ENCODE data around the gene ARHGAP36. TPM values are rescaled to one million over a fixed set of nuclear protein-coding genes. Genes with fewer than 3 reads are reported as not detected.
A peak's percentile ranks its signal among the peaks of the same experiment; 100 is the strongest.

Gene ARHGAP36
- total and polyA plus RNA-seq, 2 of the 8 experiments (the other 6 are each of a cell fraction or from before 2014, with no cell fraction given): 0.32 to 0.38 TPM

DNA sequence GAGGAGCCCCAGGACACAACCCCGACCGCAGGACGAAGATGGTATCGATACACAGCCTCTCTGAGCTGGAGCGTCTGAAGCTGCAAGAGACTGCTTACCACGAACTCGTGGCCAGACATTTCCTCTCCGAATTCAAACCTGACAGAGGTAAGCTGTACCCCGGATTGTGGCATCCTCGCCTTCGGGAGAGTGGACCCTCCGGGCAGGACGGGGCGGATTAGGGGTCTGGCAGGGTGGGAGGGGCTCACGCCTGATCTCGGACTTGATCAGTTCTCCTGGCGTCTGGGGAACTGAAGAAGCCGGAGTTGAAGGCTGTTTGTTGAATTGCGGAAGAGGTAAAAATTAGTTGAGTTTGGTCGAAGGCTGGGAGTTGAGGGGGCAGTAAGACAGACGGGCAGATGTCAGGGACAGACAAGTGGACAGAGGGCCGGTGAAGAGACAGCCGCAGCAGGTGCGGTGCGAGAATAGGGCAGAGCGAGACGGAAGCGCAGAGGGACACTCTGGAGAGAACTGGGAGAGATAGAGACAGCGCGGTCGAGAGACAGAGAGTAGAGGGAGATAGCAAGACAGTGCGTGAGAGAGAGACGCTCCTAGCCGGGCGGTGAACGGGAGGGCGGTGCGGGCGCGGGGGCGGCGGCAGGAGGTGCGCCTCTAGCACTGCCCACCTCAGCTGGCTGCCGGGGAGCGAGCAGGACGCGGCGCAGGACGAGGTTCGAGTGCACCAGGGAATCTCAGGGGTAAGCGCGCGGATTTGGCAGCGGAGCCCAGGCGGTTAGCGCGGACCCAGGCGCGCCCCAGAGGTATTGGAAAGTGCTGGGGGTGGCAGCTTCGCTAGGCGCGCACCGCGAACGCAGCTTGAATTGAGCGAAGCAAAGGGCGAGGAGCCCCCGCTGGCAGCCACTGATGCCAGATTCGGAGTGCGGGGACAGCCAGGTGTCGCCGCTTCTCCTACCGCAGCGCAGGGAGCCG, 23.9 kb downstream of the ARHGAP36 start:
- H3K4me1 ChIP-seq (replicated peaks in 1 of 4; ENCODE audit: control insufficient read depth in 3 of 4, insufficient read depth in 4 of 4, low read length in 3 of 4): peaks cover 0 to 9% (median 4%) of the 10 kb centered on the region in 4 experiments; a peak in 4 of 7 replicates
- peak; percentile 79 for FAIRE-seq
- H2BK5ac ChIP-seq (ENCODE audit: low read depth, low read length): no peak overlapping the region

More for the DNA sequence above, 23.9 kb downstream of the ARHGAP36 start:
- H3K23ac ChIP-seq (ENCODE audit: insufficient read length): no peak overlapping the region
- no peak overlapping the region for H2BK20ac ChIP-seq (ENCODE audit: low read length)
- H2BK15ac ChIP-seq (ENCODE audit: low read length): no peak overlapping the region
- no peaks in the 10 kb centered on the region for H3K36me3 ChIP-seq (ENCODE audit: control insufficient read depth in 2 of 4, insufficient read depth in 4 of 4, low read length in 3 of 4)
- H3K27me3 ChIP-seq (replicated peaks in 1 of 4; ENCODE audit: control insufficient read depth in 3 of 4, extremely low read depth in 1 of 4, insufficient read depth in 3 of 4, low read length in 3 of 4): peaks cover 29 to 58% (median 50%) of the 10 kb centered on the region in 4 experiments
- no peaks in the 10 kb centered on the region for H3K79me2 ChIP-seq (ENCODE audit: control insufficient read depth in 1 of 2, insufficient read depth in 2 of 2, low read length in 2 of 2)
- no peak overlapping the region for H4K5ac ChIP-seq (ENCODE audit: insufficient read length, low read depth, low read length)
- no peak overlapping the region for H4K91ac ChIP-seq (replicated peaks; ENCODE audit: insufficient read length, low read length)
- H3K56ac ChIP-seq (replicated peaks; ENCODE audit: insufficient read length, low read depth, low read length): no peak overlapping the region
- H3K4ac ChIP-seq (replicated peaks; ENCODE audit: insufficient read length, low read depth, low read length): no peak overlapping the region
- peak; percentile 27 for TF ChIP-seq EZH2 (IDR thresholded peaks at IDR 0.05; ENCODE audit: low read depth, low read length, severe bottlenecking)
- TF ChIP-seq TEAD4 (IDR thresholded peaks at IDR 0.05; ENCODE audit: low read depth, low read length): no peak
- no peak for TF ChIP-seq RXRA (IDR thresholded peaks at IDR 0.05; ENCODE audit: insufficient read depth, low read depth, low read length)
- peak; percentile 75 for TF ChIP-seq SUZ12 (IDR thresholded peaks at IDR 0.05; ENCODE audit: low read length)
- peak; percentile 22 for TF ChIP-seq KDM4A (IDR thresholded peaks at IDR 0.05; ENCODE audit: low read depth, low read length, severe bottlenecking)
- no peak overlapping the region for H3K14ac ChIP-seq (ENCODE audit: insufficient read length)
- H3K23me2 ChIP-seq (ENCODE audit: low read depth, low read length): peaks cover 4% of the 10 kb centered on the region; the same call in 1 of the 2 replicates
- peak overlapping the region; percentile 79 to 92 for H3K4me2 ChIP-seq (ENCODE audit: insufficient read depth in 1 of 2, low read depth in 2 of 2, low read length in 2 of 2)
- no peak overlapping the region for H3K18ac ChIP-seq (ENCODE audit: extremely low read depth, low read length)
- H2BK12ac ChIP-seq (ENCODE audit: low read depth, low read length): no peak overlapping the region
- H2AK5ac ChIP-seq (ENCODE audit: low read depth, low read length): no peak overlapping the region
- no peaks in the 10 kb centered on the region for H4K20me1 ChIP-seq (replicated peaks in 1 of 2; ENCODE audit: control insufficient read depth in 1 of 2, insufficient read depth in 2 of 2, low read length in 2 of 2)
- peak in 1 of 2 experiments; percentile 57 for DNase-seq (ENCODE audit: low read depth in 1 of 2, low spot score in 2 of 2)
- CTCF ChIA-PET (ENCODE audit: partially characterized antibody): interaction anchor here (0.7 to 2.4 kb wide), 7 partner anchors 8 to 595 kb away, joined by 3 to 7 read pairs (median 4); no protein-coding TSS in a partner anchor
- no peak overlapping the region for H2AFZ ChIP-seq (ENCODE audit: low read length)
- no peaks in the 10 kb centered on the region; a peak in 1 of 4 replicates for H3K9me3 ChIP-seq (ENCODE audit: insufficient read depth in 2 of 2, low read depth in 1 of 2, low read length in 1 of 2)
- no peak overlapping the region for H3K27ac ChIP-seq (ENCODE audit: low read depth, low read length)
- POLR2A ChIA-PET (ENCODE audit: partially characterized antibody): no interaction called here
- no peak overlapping the region for H4K8ac ChIP-seq (ENCODE audit: extremely low read depth, insufficient read depth, low read length)
- peak overlapping the region; percentile 40 to 63 (median 42) for H3K4me3 ChIP-seq (ENCODE audit: extremely low read depth in 1 of 4, insufficient read depth in 2 of 4, low read depth in 3 of 4, low read length in 4 of 4)
- H3K79me1 ChIP-seq (ENCODE audit: low read depth, low read length): no peaks in the 10 kb centered on the region
- H2BK120ac ChIP-seq (replicated peaks; ENCODE audit: low read depth, low read length): no peak overlapping the region
- no peak overlapping the region for H3K9ac ChIP-seq (replicated peaks in 1 of 4; ENCODE audit: extremely low read depth in 1 of 4, low read depth in 3 of 4, low read length in 3 of 4)
- 1% methylated on average over 32 of the region's 75 CpGs; no CpG with 5 or more reads in 1 of the 2 experiments for whole genome bisulfite sequencing, 2 experiments (ENCODE audit: extremely low coverage in 1 of 2, insufficient coverage in 1 of 2, insufficient read length in 1 of 2, insufficient replicate concordance in 2 of 2, low coverage in 1 of 2, low lambda C conversion rate in 2 of 2, missing lambda C conversion rate in 1 of 2)
